WERI-Rb-1 (cell line): ENCODE results near the gene HYAL3.
"Not testable (repeated sequence)": the region's sequence is repeated elsewhere in the genome, so short reads cannot be mapped to it uniquely, and the experiment has no call there.

ENCODE experiments used
- DNase-seq: peaks from one replicate; pipeline ENCODE4 v3.0.0-alpha.2; 2020
- H3K27ac ChIP-seq: fragments of 250-450 bp; sonication (Bioruptor Pico); 2 replicates; pipeline ENCODE4 v1.5.1; 2020; ENCODE audit warnings: mild to moderate bottlenecking, moderate library complexity
- H3K27me3 ChIP-seq: fragments of 250-450 bp; sonication (Bioruptor Pico); 2 replicates; pipeline ENCODE4 v1.5.1; 2021; ENCODE audit warnings: mild to moderate bottlenecking, low read depth, moderate library complexity; ENCODE audit not compliant: insufficient read depth, severe bottlenecking
- H3K36me3 ChIP-seq: fragments of 250-450 bp; sonication (Bioruptor Pico); 2 replicates; pipeline ENCODE4 v1.5.1; 2020; ENCODE audit warnings: mild to moderate bottlenecking, moderate library complexity
- H3K4me3 ChIP-seq: 2 replicates; pipeline ENCODE4 v1.5.1; 2011; ENCODE audit warnings: low read depth, mild to moderate bottlenecking, control low read depth, low read length
- H3K9me3 ChIP-seq: fragments of 250-450 bp; sonication (Bioruptor Pico); 2 replicates; pipeline ENCODE4 v1.5.1; 2021; ENCODE audit warnings: mild to moderate bottlenecking, moderate library complexity; ENCODE audit not compliant: severe bottlenecking
- CTCF ChIP-seq: IDR thresholded peaks from 2 replicates; pipeline ENCODE4 v1.5.1; 2011; ENCODE audit warnings: low read depth, mild to moderate bottlenecking, control low read depth, inconsistent platforms, low read length

Gene HYAL3

GRCh38 chr3:50275141-50275995 lies 23.8 kb downstream of the HYAL3 start:
- Histone ChIP-seq H3K27ac (no peak overlapping the region), H3K36me3 (no peaks in the 10 kb centered on the region), H3K27me3 (peaks cover 6% of the 10 kb centered on the region), H3K9me3 (no peaks in the 10 kb centered on the region), H3K4me3 (no peak overlapping the region)
- DNase-seq, result no peak
- TF ChIP-seq CTCF, result no peak

- TF ChIP-seq CTCF, result peak; percentile 69
- Histone ChIP-seq H3K36me3 (no peaks in the 10 kb centered on the region), H3K27ac (no peak overlapping the region), H3K4me3 (no peak overlapping the region), H3K9me3 (no peaks in the 10 kb centered on the region), H3K27me3 (peaks cover 6% of the 10 kb centered on the region)
- DNase-seq, result peak; percentile 81
Measured at GRCh38 chr3:50274371-50275104, 24.7 kb downstream of the HYAL3 start.

GRCh38 chr3:50273689-50274065 lies 25.5 kb downstream of the HYAL3 start:
- H3K9me3 ChIP-seq, result no peaks in the 10 kb centered on the region
- no peaks in the 10 kb centered on the region for H3K36me3 ChIP-seq
- peaks cover 6% of the 10 kb centered on the region for H3K27me3 ChIP-seq
- H3K27ac ChIP-seq, result no peak overlapping the region
- H3K4me3 ChIP-seq, result no peak overlapping the region
- TF ChIP-seq CTCF, result no peak
- DNase-seq, result no peak

GRCh38 chr3:50272911-50273688 lies 26.1 kb downstream of the HYAL3 start:
- Histone ChIP-seq H3K4me3 (no peak overlapping the region), H3K27ac (no peak overlapping the region), H3K36me3 (no peaks in the 10 kb centered on the region)

GRCh38 chr3:50272538-50272910 lies 26.7 kb downstream of the HYAL3 start:
- not testable (repeated sequence) for H3K27me3 ChIP-seq, H3K4me3 ChIP-seq, H3K27ac ChIP-seq, H3K36me3 ChIP-seq, DNase-seq, H3K9me3 ChIP-seq

More at GRCh38 chr3:50272911-50273688, 26.1 kb downstream of the HYAL3 start:
- peak; percentile 85 for DNase-seq
- peak; percentile 98 for TF ChIP-seq CTCF
- Histone ChIP-seq H3K27me3 (peaks cover 6% of the 10 kb centered on the region), H3K9me3 (no peaks in the 10 kb centered on the region)
